Right ventricle myocardium inferior (tissue), 1 donor: ENCODE measurements around the gene SEPTIN12. TPM values are rescaled to one million over a fixed set of nuclear protein-coding genes. Genes with fewer than 3 reads are reported as not detected.

Experiments
- ATAC-seq: fragments of 200-7000 bp; cut with Tn5 transposase; one replicate; pipeline ENCODE4 v1.9.1; 2020; ENCODE audit warnings: mild to moderate bottlenecking, moderate library complexity
- DNase-seq: peaks from one replicate; pipeline ENCODE4 v3.0.0; 2021; ENCODE audit errors: missing footprints
- intact Hi-C: fragments of 100-400 bp; cut with DNase I; formaldehyde crosslinking; loops from one replicate; pipeline ENCODE4 v1.11.0; 2022
- total RNA-seq: library from RNA; stranded (reverse); fragmentation: NEBNext Ultra II Directional; extraction: Animal tissue kit (Norgen Biotek cat#: 25700); gene quantifications from one replicate; pipeline ENCODE4 v1.2.1, GENCODE V29; 2021
- donor health status: DM: no; HTN: yes; CAD: no; lungs with severe emphysema.

SEPTIN12 gene
- total RNA-seq, 1 donor from 2014 or later = not detected

DNA sequence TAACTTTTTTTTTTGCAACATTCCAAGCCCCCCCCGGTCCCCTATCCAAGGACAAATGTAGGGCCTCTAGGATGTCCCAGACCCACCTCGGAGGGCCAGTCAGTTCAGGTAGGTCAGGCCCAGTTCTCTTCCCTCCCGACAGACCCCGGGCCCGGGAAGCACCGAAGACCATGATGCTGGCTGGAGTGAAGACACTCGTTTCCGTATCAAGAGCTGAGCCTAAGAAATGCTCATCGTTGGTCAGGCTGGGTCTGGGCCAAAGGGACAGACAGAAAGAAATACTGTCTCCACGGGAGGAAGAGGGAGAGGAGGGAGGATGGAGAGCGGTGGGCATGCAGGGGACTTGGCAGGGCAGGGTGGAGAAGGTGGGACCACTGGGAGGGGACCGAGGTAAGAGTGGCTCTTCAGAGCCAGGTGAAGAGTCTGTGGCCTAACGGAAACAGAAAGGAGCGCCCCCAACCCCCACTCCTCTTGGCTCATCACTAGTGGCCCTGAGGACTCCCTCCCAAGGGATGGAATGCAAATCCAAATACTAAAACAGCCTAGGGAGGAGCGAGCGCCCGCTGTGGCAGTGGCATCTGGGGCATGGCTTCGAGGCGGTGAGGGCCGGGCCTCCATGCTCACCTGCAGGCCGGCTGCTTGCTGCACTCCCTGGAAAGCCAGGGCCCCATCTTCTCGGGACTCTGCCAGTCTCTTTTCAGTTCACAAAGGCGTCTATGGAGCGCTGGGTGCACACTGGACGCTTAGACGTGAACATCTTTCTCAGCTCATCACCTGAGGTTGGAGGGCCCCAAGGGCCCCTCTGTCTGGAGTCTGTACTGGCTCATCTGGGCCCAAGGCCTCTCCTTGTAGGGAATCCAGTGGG, 16.0 kb upstream of the SEPTIN12 start:
- ATAC-seq (no peak), DNase-seq (peak; percentile 64)
- intact Hi-C loops = loop anchor here (5.0 to 10.0 kb wide), 4 partner anchors 43 to 291 kb away; partner anchors contain the start of genes ANKS3, DNAAF8, EEF2KMT and GLYR1

GRCh38 chr16:4803401-4803844, 15.3 kb upstream of the SEPTIN12 start:
- DNase-seq = no peak
- ATAC-seq = no peak
- intact Hi-C loops = loop anchor here (5.0 to 10.0 kb wide), 4 partner anchors 44 to 291 kb away; partner anchors contain the start of genes ANKS3, DNAAF8, EEF2KMT and GLYR1

GRCh38 chr16:4802659-4803287, 14.6 kb upstream of the SEPTIN12 start:
- peak; percentile 96 for DNase-seq
- ATAC-seq = peak; percentile 93
- intact Hi-C loops = loop anchor here (5.0 to 10.0 kb wide), 4 partner anchors 45 to 292 kb away; partner anchors contain the start of genes ANKS3, DNAAF8, EEF2KMT and GLYR1

- DNase-seq = peak; percentile 94
- intact Hi-C loops = loop anchor here (5.0 to 10.0 kb wide), 4 partner anchors 45 to 293 kb away; partner anchors contain the start of genes ANKS3, DNAAF8, EEF2KMT and GLYR1
- ATAC-seq = peak; percentile 50
These were observed 14.0 kb upstream of the SEPTIN12 start, which contains the start of gene ROGDI for GRCh38 chr16:4801962-4802658. TSS of gene ROGDI (minus strand) at chr16:4802633. CDS start at chr16:4802571, 62 bp downstream.

DNA sequence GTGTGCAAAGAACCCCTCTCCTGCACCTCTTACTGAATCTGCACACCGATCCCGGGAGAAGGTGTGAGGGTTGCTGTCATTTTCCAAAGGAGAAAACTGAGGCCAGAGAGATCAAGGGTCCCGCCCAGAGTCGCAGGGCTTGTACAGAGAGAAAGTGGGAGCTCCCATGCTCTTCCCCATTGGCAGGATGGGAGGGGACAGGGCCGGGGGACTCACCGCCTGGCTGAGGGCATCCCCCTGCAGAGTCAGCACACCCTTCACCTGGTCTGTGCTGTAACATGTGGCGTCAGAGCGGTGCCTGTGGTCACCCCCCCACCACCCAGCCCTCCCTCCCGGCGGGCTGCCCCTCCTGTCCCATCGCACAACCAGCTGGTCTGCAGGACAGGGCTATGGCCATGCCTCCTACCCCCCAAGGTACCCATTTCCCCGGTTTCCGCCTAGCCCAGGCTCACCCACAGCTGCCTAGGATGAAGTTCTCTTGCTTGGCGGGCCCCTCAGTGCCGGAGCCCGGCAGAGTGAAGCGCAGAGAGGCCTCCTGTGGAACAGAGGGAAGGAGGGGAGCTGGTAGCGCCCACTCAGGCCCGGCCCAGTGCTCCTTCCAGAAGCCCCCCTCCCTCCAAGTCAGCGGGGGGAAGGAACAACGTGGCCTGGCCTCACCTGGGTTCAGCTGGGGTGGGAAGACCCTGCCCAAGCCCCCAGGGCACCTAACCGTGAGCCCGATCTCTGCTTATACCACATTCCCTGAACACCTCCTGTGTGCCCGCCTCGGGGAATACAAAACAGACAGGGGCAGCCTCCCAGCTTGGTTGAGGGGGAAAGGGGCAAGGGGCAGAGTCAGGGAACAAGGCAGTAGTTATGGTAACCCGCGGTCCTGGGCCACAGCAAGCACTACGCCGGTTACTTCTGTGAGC, 13.2 kb upstream of the SEPTIN12 start:
- intact Hi-C loops = loop anchor here (5.0 to 10.0 kb wide), 4 partner anchors 46 to 293 kb away; partner anchors contain the start of genes ANKS3, DNAAF8, EEF2KMT and GLYR1
- ATAC-seq (no peak), DNase-seq (peak; percentile 55)

DNA sequence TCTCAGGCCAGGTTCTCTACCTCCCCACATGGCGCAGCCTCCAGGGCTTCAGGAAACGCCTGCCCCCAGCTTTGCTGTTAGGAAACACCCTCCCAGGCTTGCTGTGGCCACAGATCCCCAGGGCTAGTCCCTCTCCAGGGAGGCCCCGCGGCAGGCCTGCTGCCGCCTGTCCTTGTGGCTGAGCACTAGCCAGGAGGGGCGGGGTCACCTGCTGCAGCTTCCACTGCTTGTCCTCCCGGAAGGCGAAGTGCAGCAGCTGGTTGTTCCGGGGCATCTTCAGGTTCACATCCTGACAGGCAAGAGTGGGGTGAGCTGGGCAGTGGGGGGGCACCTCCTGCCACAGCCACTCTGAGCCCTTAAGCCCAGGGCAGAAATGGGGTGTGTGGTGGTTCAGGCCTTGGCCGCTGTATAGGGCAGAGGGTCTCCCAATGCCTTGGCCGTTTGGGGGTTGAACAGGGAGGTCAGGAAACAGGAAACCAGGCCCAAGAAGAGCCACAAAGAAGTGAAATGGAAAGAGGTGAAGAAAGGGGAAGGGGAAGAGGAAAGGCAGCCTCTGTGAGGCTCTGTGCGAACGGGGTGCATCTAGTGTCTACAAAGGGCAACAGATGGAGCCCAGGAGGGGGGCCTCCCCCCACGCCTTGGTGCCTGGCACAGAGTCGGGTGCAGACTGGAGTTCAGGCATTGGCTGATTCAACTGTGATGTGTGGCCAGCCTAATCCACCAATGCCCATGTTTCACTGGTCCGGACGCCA, 12.3 kb upstream of the SEPTIN12 start:
- no peak for ATAC-seq
- intact Hi-C loops = loop anchor here (5.0 to 10.0 kb wide), 4 partner anchors 47 to 294 kb away; partner anchors contain the start of genes ANKS3, DNAAF8, EEF2KMT and GLYR1
- peak; percentile 80 for DNase-seq

GRCh38 chr16:4799171-4799855, 11.2 kb upstream of the SEPTIN12 start:
- DNase-seq (peak; percentile 63), ATAC-seq (no peak)
- intact Hi-C loops = no loop called here

- intact Hi-C loops = no loop called here
- peak; percentile 51 for DNase-seq
- no peak for ATAC-seq
These were observed 10.3 kb upstream of the SEPTIN12 start for GRCh38 chr16:4798456-4798855.

DNA sequence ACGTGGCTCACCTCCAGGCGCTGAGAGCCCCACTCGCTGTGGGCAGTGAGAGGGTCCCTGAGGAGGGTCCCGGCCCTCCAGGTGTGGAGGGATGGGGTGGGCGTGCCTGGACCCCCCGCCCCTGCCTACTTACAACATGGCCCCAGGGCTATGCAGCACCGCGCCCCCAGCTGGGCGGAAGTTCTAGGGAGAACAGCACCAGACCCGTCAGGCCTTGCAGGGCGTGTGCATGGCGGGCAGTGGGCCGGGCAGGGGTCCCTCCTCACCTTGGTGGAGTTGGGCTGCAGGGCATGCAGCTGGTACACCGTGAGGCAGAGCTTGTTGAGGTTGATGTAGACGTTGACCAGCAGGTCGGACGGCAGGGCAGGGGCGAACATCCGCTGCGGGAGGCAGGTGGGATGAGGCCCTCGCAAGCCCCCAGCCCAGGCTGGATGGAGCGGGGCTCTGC, 9.7 kb upstream of the SEPTIN12 start:
- intact Hi-C loops = no loop called here

DNA sequence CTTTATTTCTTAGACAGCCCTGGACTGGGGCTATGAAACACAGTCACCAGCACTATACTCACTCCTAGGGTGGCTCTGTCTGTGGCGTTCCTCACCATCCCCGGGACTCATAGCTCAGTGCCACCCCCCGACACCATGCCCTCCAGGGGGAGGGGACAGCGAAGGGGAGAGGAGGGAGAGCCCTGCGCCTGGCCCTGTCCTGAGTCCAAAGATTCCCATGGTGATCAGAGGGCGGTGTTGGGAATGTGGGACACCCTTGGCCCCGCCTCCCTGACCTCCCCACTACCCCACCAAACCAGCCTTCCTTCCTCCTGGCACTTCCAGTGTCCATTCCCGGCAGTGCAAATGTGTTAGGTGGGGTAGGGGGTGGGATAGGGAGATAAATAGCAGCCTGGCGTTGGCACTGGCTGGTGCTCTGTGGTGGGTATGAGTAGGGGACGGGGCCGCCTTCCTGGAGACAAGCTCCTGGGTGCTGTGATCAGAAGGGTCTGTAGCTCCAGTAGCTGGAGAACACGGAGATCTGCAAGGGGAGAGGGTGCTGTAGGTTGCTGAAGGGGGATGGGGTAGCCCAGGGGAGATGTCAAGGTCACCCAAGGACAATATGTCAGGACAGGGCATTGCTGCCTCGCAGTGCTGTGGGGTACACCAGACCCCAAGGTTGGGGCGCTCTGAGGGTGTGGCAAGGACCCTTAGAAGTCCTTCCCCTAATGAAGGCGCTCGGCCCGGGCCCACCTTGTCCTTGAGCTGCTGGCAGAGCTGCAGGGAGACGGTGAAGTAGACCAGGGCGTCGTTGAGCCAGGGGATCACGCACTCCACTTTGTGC, 9.0 kb upstream of the SEPTIN12 start:
- ATAC-seq (no peak), DNase-seq (peak; percentile 51)
- intact Hi-C loops = no loop called here

More for the DNA sequence above, 9.7 kb upstream of the SEPTIN12 start:
- ATAC-seq (no peak), DNase-seq (peak; percentile 61)

DNA sequence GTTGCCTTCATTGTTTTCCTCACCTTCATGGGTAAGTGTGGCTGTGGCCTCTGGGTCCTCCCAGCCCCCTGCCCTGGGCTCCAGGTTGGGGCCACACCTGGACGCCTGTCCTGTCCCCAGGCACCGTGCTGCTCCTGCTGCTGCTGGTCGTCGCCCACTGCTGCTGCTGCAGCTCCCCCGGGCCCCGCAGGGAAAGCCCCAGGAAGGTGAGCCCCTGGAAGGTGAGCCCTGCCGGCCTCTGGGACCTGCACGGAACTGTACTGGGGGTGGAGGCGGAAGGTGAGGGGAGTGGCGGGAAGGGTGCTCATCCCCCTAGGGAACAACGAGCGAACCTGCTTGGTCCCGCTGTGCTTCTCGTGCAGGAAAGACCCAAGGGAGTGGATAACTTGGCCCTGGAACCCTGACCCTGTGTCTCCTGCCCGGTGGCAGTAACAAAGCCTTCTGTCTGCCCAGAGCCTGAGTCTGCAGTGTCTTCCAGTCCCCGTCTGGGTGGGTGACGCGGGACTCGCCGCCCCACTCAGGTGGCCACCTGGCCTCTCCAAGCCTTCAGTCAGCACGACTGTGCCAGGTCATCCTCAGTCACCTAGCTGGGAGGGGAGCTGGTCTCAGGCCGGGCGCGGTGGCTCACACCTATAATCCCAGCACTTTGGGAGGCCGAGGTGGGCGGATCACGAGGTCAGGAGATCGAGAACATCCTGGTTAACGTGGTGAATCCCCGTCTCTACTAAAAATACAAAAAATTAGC, 7.9 kb upstream of the SEPTIN12 start:
- no peak for DNase-seq
- no peak for ATAC-seq
- intact Hi-C loops = no loop called here

GRCh38 chr16:4795181-4795827, 7.2 kb upstream of the SEPTIN12 start, which contains the start of gene SMIM22:
TSS of gene SMIM22 (plus strand) at chr16:4795369. CDS start at chr16:4795735, 366 bp downstream.
- no peak for DNase-seq
- intact Hi-C loops = no loop called here
- ATAC-seq = no peak

GRCh38 chr16:4792951-4793513, 4.9 kb upstream of the SEPTIN12 start:
- intact Hi-C loops = no loop called here
- DNase-seq = no peak

DNA sequence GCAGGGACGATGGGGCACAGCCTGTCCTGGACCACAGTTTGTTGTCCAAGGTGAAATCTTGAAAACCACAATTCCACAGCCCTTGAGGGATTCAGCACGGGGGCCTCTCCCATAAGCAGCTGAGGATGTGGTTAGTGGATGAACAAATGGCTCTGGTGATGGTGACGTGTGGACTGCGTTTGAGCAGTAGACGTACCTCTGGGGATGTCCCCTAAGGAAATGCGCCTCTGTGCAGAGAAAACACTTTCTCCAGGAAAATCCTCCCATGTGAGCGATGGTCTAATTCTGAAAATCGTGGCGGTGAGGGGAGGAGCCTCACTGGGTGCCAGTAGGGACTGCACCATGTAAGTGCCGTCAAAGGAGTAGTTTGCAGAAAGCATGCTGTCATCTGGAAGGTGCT, 2.7 kb upstream of the SEPTIN12 start:
- ATAC-seq (no peak), DNase-seq (no peak)
- intact Hi-C loops = no loop called here

More at GRCh38 chr16:4792951-4793513, 4.9 kb upstream of the SEPTIN12 start:
- no peak for ATAC-seq
